ENCODE measurements around the gene PTPRA.
"Not testable (repeated sequence)": the region's sequence is repeated elsewhere in the genome, so short reads cannot be mapped to it uniquely, and the experiment has no call there.

Gene PTPRA

GRCh38 chr20:3011752-3012151 is 138.5 kb downstream of the PTPRA start:
- H3K27ac ChIP-seq = no peak overlapping the region
- no peak overlapping the region for H3K4me3 ChIP-seq
- TF ChIP-seq, protein P1, sequence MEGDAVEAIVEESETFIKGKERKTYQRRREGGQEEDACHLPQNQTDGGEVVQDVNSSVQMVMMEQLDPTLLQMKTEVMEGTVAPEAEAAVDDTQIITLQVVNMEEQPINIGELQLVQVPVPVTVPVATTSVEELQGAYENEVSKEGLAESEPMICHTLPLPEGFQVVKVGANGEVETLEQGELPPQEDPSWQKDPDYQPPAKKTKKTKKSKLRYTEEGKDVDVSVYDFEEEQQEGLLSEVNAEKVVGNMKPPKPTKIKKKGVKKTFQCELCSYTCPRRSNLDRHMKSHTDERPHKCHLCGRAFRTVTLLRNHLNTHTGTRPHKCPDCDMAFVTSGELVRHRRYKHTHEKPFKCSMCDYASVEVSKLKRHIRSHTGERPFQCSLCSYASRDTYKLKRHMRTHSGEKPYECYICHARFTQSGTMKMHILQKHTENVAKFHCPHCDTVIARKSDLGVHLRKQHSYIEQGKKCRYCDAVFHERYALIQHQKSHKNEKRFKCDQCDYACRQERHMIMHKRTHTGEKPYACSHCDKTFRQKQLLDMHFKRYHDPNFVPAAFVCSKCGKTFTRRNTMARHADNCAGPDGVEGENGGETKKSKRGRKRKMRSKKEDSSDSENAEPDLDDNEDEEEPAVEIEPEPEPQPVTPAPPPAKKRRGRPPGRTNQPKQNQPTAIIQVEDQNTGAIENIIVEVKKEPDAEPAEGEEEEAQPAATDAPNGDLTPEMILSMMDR (IDR thresholded peaks at IDR 0.05) = no peak
- no peak for DNase-seq (ENCODE audit: low spot score)

DNA sequence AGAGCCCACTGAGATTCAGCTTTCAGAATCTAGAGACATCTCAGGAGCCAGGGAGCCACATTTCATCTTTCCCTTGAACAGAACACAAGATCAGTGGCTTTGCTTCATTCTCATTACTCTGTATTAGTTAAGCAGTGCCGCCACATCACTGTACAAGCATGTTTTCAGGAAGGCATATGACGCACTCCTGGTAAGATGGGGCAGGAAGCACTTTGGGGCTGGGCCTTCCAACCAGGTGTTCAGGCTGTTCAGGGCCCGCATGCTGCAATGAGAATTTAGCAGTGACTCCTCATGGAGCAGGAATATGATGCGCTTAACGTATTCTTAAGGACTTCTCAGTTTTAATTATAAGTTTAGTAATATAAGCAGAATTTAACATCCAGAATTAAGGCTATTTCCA is 140.5 kb downstream of the PTPRA start:
- TF ChIP-seq, protein P1 (IDR thresholded peaks at IDR 0.05) = no peak
- no peak for DNase-seq (ENCODE audit: low spot score)
- H3K4me3 ChIP-seq = no peak overlapping the region
- no peak overlapping the region for H3K27ac ChIP-seq

DNA sequence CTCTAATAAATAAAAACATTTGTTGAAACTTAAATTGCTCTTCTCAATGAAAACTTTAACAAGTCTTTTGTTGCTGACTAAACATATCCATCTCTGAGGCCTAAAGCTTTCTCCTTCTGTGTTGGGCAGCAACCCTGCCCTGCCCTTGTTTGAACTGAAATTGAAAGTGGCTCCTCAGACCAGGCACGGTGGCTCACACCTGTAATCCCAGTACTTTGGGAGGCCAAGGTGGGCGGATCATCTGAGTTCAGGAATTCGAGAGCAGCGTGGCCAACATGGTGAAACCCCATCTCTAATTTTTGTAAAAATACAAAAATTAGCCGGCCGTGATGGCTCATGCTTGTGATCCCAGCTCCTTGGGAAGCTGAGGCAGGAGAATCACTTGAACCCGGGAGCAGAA is 140.9 kb downstream of the PTPRA start:
- Histone ChIP-seq H3K4me3 (no peak overlapping the region), H3K27ac (no peak overlapping the region)
- TF ChIP-seq, protein P1 (IDR thresholded peaks at IDR 0.05) = no peak
- no peak for DNase-seq (ENCODE audit: low spot score)

- no peak for DNase-seq (ENCODE audit: low spot score)
Observed at GRCh38 chr20:3014662-3015061, 141.4 kb downstream of the PTPRA start.

GRCh38 chr20:3015302-3015701 is 142.0 kb downstream of the PTPRA start:
- not testable (repeated sequence) for H3K27ac ChIP-seq; DNase-seq (ENCODE audit: low spot score); H3K4me3 ChIP-seq

More at GRCh38 chr20:3014662-3015061, 141.4 kb downstream of the PTPRA start:
- TF ChIP-seq, protein P1 (IDR thresholded peaks at IDR 0.05) = no peak
- no peak overlapping the region for H3K4me3 ChIP-seq
- no peak overlapping the region for H3K27ac ChIP-seq

- Histone ChIP-seq H3K4me3 (no peak overlapping the region), H3K27ac (no peak overlapping the region)
- TF ChIP-seq, protein P1 (IDR thresholded peaks at IDR 0.05) = no peak
- DNase-seq (ENCODE audit: low spot score) = no peak
Observed at GRCh38 chr20:3021327-3021726, 148.0 kb downstream of the PTPRA start.

GRCh38 chr20:3021777-3022176 is 148.5 kb downstream of the PTPRA start:
- no peak overlapping the region for H3K27ac ChIP-seq
- TF ChIP-seq, protein P1 (IDR thresholded peaks at IDR 0.05) = no peak
- no peak for DNase-seq (ENCODE audit: low spot score)
- H3K4me3 ChIP-seq = no peak overlapping the region

DNA sequence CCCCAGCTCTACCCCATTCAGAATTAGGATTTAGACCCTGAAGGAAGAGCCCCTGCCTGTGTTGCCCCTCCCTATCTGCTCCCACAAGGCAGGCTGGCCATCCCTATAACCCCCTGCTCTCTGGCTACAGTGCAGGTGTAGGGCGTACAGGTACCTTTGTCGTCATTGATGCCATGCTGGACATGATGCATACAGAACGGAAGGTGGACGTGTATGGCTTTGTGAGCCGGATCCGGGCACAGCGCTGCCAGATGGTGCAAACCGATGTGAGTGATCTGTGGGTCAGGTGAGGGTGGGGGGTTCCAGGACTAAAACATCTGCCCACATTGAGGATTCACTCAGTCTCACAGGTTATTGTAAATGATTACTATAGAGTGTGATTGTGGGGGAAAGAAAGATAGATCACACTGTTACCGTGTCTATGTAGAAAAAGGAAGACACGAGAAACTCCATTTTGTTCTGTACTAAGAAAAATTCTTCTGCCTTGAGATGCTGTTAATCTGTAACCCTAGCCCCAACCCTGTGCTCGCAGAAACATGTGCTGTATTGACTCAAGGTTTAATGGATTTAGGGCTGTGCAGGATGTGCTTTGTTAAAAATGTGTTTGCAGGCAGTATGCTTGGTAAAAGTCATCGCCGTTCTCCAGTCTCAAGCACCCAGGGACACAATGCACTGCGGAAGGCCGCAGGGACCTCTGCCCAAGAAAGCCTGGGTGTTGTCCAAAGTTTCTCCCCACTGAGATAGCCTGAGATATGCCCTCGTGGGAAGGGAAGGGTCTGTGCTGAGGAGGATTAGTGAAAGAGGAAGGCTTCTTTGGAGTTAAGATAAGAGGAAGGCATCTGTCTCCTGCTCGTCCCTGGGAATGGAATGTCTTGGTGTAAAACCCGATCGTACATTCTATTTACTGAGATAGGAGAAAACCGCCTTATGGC is 149.5 kb downstream of the PTPRA start:
- DNase-seq (ENCODE audit: low spot score); H3K27ac ChIP-seq; H3K4me3 ChIP-seq: not testable (repeated sequence)

Data from coronary artery (tissue), 2 donors.